Endothelial cell of umbilical vein (primary cell): ENCODE measurements around the gene LRRC53. TPM values are rescaled to one million over a fixed set of nuclear protein-coding genes. Genes with fewer than 3 reads are reported as not detected.

Experiments
- BruUV-seq: library from RNA; stranded (reverse); fragments of 400-500 nt; replicated peaks from 2 replicates; lab custom pipeline; 2021; lab: Mats Ljungman, UMichigan
- CTCF ChIA-PET: fragments of 300-600, 350-600 bp; sonication (Branson Sonifier 250); formaldehyde crosslinking; loops from one replicate; lab custom pipeline; 2021; ENCODE audit warnings: antibody characterized with exemption, inconsistent platforms; lab: Charles Lee
- POLR2A ChIA-PET: fragments of 300-600, 350-600 bp; sonication (Branson Sonifier 250); formaldehyde crosslinking; loops from one replicate; lab custom pipeline; 2021; ENCODE audit warnings: antibody characterized with exemption, inconsistent platforms; lab: Charles Lee
- DNase-seq: peaks from one replicate; pipeline ENCODE4 v3.0.0-alpha.2; 2011; ENCODE audit warnings: low read depth, low spot score
- FAIRE-seq: peaks from 2 replicates; lab custom pipeline; 2011; peaks lifted over from hg19 to GRCh38; lab: Jason Lieb, UNC
- H2AFZ ChIP-seq: 2 replicates; pipeline ENCODE4 v1.6.0; 2012; ENCODE audit warnings: low read depth, low read length, control low read depth, inconsistent platforms
- H3K27ac ChIP-seq: 2 replicates; pipeline ENCODE4 v1.5.1; 2011; ENCODE audit warnings: low read depth, mild to moderate bottlenecking, control low read depth, low read length, moderate library complexity; ENCODE audit not compliant: insufficient read depth
- H3K27me3 ChIP-seq, 2 experiments: 2 replicates each; pipeline versions ENCODE4 v1.6.0 to v1.6.1; 2011; ENCODE audit warnings: low read length in 2 of 2, mixed read lengths in 1 of 2; ENCODE audit not compliant: control insufficient read depth in 2 of 2, insufficient read depth in 2 of 2
- H3K36me3 ChIP-seq, 2 experiments: 2 replicates in 1 of 2; 3 replicates in 1 of 2; pipeline ENCODE4 v1.5.1; 2011; ENCODE audit warnings: low read length in 2 of 2, mild to moderate bottlenecking in 1 of 2, moderate library complexity in 1 of 2; ENCODE audit not compliant: control insufficient read depth in 2 of 2, insufficient read depth in 2 of 2; ENCODE audit errors: extremely low read depth in 1 of 2
- H3K4me1 ChIP-seq: 3 replicates; pipeline ENCODE4 v1.5.1; 2011; ENCODE audit warnings: mild to moderate bottlenecking, low read length; ENCODE audit not compliant: control insufficient read depth, insufficient read depth; ENCODE audit errors: extremely low read depth
- H3K4me2 ChIP-seq: 2 replicates; pipeline ENCODE4 v1.6.1; 2011; ENCODE audit warnings: low read length, control low read depth, mixed read lengths; ENCODE audit not compliant: insufficient read depth
- H3K4me3 ChIP-seq, 3 experiments: fragments of 200-600 bp in 1 of 3; sonication (generic), shearing (Covaris generic) in 1 of 3; replicated peaks in 1 of 3; 2 replicates each; pipeline ENCODE4 v1.5.1; 2011 to 2016; ENCODE audit warnings: control low read depth in 3 of 3, low read length in 3 of 3, mild to moderate bottlenecking in 2 of 3, inconsistent platforms in 1 of 3, low read depth in 1 of 3, moderate library complexity in 1 of 3; ENCODE audit not compliant: insufficient read depth in 1 of 3
- H3K79me2 ChIP-seq: 2 replicates; pipeline ENCODE4 v1.6.0; 2012; ENCODE audit warnings: low read length, inconsistent platforms; ENCODE audit not compliant: control insufficient read depth, insufficient read depth
- H3K9ac ChIP-seq: replicated peaks from 2 replicates; pipeline ENCODE3; 2011; ENCODE audit warnings: low read length, control low read depth; ENCODE audit not compliant: insufficient read depth; ENCODE audit errors: extremely low read depth
- H3K9me1 ChIP-seq: replicated peaks from 3 replicates; pipeline ENCODE4 v1.6.0; 2011; ENCODE audit warnings: mild to moderate bottlenecking, low read length; ENCODE audit not compliant: control insufficient read depth, insufficient read depth; ENCODE audit errors: extremely low read depth
- H3K9me3 ChIP-seq: replicated peaks from 2 replicates; pipeline ENCODE4 v1.5.1; 2012; ENCODE audit warnings: low read length, inconsistent platforms; ENCODE audit not compliant: control insufficient read depth, insufficient read depth
- H4K20me1 ChIP-seq: replicated peaks from 2 replicates; pipeline ENCODE3; 2011; ENCODE audit warnings: mild to moderate bottlenecking, low read length; ENCODE audit not compliant: control insufficient read depth, insufficient read depth; ENCODE audit errors: extremely low read depth
- EZH2 ChIP-seq: IDR thresholded peaks from 2 replicates; pipeline ENCODE4 v1.6.1; 2012; ENCODE audit warnings: borderline replicate concordance, low read depth, mild to moderate bottlenecking, moderate library complexity, low read length, inconsistent platforms; ENCODE audit not compliant: severe bottlenecking
- FOS ChIP-seq: IDR thresholded peaks from 2 replicates; pipeline ENCODE4 v1.6.1; 2011; ENCODE audit warnings: mild to moderate bottlenecking, low read length, moderate library complexity, borderline replicate concordance; ENCODE audit not compliant: insufficient read depth
- GATA2 ChIP-seq: IDR thresholded peaks from 2 replicates; pipeline ENCODE4 v1.7.0; 2011; ENCODE audit warnings: low read depth, mild to moderate bottlenecking, moderate library complexity, mixed read lengths, low read length; ENCODE audit not compliant: insufficient read length, insufficient read depth
- JUN ChIP-seq: IDR thresholded peaks from 2 replicates; pipeline ENCODE4 v1.6.1; 2011; ENCODE audit warnings: borderline replicate concordance, low read depth; ENCODE audit not compliant: insufficient read length, insufficient read depth
- MYC ChIP-seq: IDR thresholded peaks from one replicate; pipeline ENCODE4 v1.6.1; 2011; ENCODE audit warnings: mild to moderate bottlenecking, low read depth, low read length
- POLR2A ChIP-seq: IDR thresholded peaks from 2 replicates; pipeline ENCODE4 v1.6.1; 2012; ENCODE audit warnings: low read depth, mild to moderate bottlenecking, control low read depth, low read length
- POLR2AphosphoS5 ChIP-seq: IDR thresholded peaks from 2 replicates; pipeline ENCODE4 v1.6.1; 2012; ENCODE audit warnings: low read depth, mild to moderate bottlenecking, control low read depth, low read length, moderate library complexity; ENCODE audit not compliant: insufficient read depth
- dilution Hi-C: fragments of 300-500 bp; cut with MboI; formaldehyde crosslinking; loops from one replicate; pipeline ENCODE4 v1.15.0; 2019; ENCODE audit warnings: low sequenced_read_pairs; ENCODE audit not compliant: extremely low pct_ligation_motif_present
- intact Hi-C: fragments of 100-400 bp; cut with micrococcal nuclease; formaldehyde crosslinking; loops from one replicate; pipeline ENCODE4 v1.10.0; 2022
- polyA plus RNA-seq, 4 experiments: library from polyadenylated mRNA; depleted of rRNA in 3 of 4; stranded (reverse) in 3 of 4; unstranded in 1 of 4; fragments of >200 nt; gene quantifications; 2 replicates each; pipeline versions ENCODE4 v1.2.1 to v1.2.3, GENCODE V29; 2011 to 2012; ENCODE audit warnings: missing spikeins in 1 of 4
- total RNA-seq: library from RNA; stranded (reverse); gene quantifications from 2 replicates; pipeline ENCODE4 v1.2.3, GENCODE V29; 2021
- TF ChIP-seq, protein P1 (sequence below): IDR thresholded peaks from 2 replicates; pipeline ENCODE4 v1.6.1; 2011; ENCODE audit not compliant: insufficient read depth, insufficient read length
- TF ChIP-seq, protein P2 (sequence below), 2 donors: IDR thresholded peaks; 1 replicate in 1 of 2; 2 replicates in 1 of 2; pipeline ENCODE4 v1.5.1; 2011; ENCODE audit warnings: low read length in 2 of 2, mild to moderate bottlenecking in 2 of 2, moderate library complexity in 2 of 2, control low read depth in 1 of 2, inconsistent platforms in 1 of 2, low read depth in 1 of 2; ENCODE audit not compliant: insufficient read depth in 1 of 2; ENCODE audit errors: extremely low read depth in 1 of 2

The LRRC53 gene
- total and polyA plus RNA-seq, 2 donors (not counting 3 experiments of a cell fraction or from before 2014, with no cell fraction given) = not detected

DNA sequence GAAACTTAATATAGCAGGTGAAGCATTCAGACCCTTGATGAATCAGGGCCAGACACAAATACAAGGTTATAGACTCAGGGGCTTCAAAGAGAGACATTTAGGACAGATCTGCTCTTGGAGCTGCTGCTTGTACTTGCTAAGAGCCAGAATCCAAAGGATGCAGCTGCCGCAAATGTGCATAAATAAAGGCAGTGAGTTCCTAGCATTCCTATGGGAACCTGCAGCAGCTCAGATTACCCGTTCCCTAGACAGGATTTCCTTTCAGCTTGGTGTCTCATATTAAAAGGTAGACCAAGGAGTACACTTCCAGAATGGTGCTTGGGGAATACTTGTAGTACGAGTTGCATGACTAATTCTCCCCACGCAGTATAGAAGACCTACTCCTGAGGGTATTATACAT lies 9.7 kb upstream of the LRRC53 start:
- Histone ChIP-seq H3K79me2 (no peaks in the 10 kb centered on the region), H3K4me2 (no peak overlapping the region)
- no TSS peak for BruUV-seq

More for the DNA sequence above, 9.7 kb upstream of the LRRC53 start:
- Histone ChIP-seq H3K4me1 (no peaks in the 10 kb centered on the region), H4K20me1 (no peaks in the 10 kb centered on the region), H3K4me3 (no peak overlapping the region), H3K9me3 (no peaks in the 10 kb centered on the region), H3K27ac (no peak overlapping the region), H3K9ac (no peak overlapping the region), H3K9me1 (no peaks in the 10 kb centered on the region), H2AFZ (no peak overlapping the region), H3K27me3 (no peaks in the 10 kb centered on the region), H3K36me3 (no peaks in the 10 kb centered on the region)
- POLR2A ChIA-PET = no interaction called here
- TF ChIP-seq POLR2A (no peak), EZH2 (no peak), JUN (no peak), GATA2 (no peak), FOS (no peak), MYC (no peak), POLR2AphosphoS5 (no peak)
- TF ChIP-seq, protein P1, sequence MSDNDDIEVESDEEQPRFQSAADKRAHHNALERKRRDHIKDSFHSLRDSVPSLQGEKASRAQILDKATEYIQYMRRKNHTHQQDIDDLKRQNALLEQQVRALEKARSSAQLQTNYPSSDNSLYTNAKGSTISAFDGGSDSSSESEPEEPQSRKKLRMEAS = no peak
- TF ChIP-seq, protein P2, sequence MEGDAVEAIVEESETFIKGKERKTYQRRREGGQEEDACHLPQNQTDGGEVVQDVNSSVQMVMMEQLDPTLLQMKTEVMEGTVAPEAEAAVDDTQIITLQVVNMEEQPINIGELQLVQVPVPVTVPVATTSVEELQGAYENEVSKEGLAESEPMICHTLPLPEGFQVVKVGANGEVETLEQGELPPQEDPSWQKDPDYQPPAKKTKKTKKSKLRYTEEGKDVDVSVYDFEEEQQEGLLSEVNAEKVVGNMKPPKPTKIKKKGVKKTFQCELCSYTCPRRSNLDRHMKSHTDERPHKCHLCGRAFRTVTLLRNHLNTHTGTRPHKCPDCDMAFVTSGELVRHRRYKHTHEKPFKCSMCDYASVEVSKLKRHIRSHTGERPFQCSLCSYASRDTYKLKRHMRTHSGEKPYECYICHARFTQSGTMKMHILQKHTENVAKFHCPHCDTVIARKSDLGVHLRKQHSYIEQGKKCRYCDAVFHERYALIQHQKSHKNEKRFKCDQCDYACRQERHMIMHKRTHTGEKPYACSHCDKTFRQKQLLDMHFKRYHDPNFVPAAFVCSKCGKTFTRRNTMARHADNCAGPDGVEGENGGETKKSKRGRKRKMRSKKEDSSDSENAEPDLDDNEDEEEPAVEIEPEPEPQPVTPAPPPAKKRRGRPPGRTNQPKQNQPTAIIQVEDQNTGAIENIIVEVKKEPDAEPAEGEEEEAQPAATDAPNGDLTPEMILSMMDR (IDR thresholded peaks at IDR 0.05; ENCODE audit: extremely low read depth in 1 of 2, insufficient read depth in 1 of 2, low read depth in 1 of 2, low read length in 2 of 2) = no peak
- FAIRE-seq (no peak), DNase-seq (no peak)
- dilution Hi-C loops (no loop called here), intact Hi-C loops (no loop called here)
- CTCF ChIA-PET = no interaction called here
